Astrocyte (in vitro differentiated cells and primary cell): Measurements from ENCODE around the gene NPS. TPM values are rescaled to one million over a fixed set of nuclear protein-coding genes. Genes with fewer than 3 reads are reported as not detected.

ENCODE experiments used
- DNase-seq: peaks from one replicate; pipeline ENCODE4 v3.0.0-alpha.2; 2010; ENCODE audit warnings: low read depth
- FAIRE-seq: peaks from 2 replicates; lab custom pipeline; 2011; peaks lifted over from hg19 to GRCh38; lab: Jason Lieb, UNC
- H2AFZ ChIP-seq: 2 replicates; pipeline ENCODE4 v1.6.0; 2012; ENCODE audit warnings: low read depth, low read length, inconsistent platforms
- H3K27ac ChIP-seq: 2 replicates; pipeline ENCODE4 v1.5.1; 2011; ENCODE audit warnings: low read depth, low read length, inconsistent platforms
- H3K27me3 ChIP-seq: 2 replicates; pipeline ENCODE4 v1.6.0; 2011; ENCODE audit warnings: low read length, inconsistent platforms; ENCODE audit not compliant: insufficient read depth
- H3K36me3 ChIP-seq: 2 replicates; pipeline ENCODE4 v1.5.1; 2011; ENCODE audit warnings: low read length, inconsistent platforms; ENCODE audit not compliant: insufficient read depth
- H3K4me1 ChIP-seq: 2 replicates; pipeline ENCODE4 v1.5.1; 2011; ENCODE audit warnings: low read length, inconsistent platforms; ENCODE audit not compliant: insufficient read depth
- H3K4me2 ChIP-seq: 2 replicates; pipeline ENCODE4 v1.6.0; 2012; ENCODE audit warnings: low read length, inconsistent platforms
- H3K4me3 ChIP-seq: 2 replicates; pipeline ENCODE4 v1.5.1; 2011; ENCODE audit warnings: low read depth, mild to moderate bottlenecking, low read length, inconsistent platforms; ENCODE audit not compliant: insufficient read depth
- H3K79me2 ChIP-seq: 2 replicates; pipeline ENCODE4 v1.6.0; 2012; ENCODE audit warnings: mild to moderate bottlenecking, low read length, inconsistent platforms; ENCODE audit not compliant: insufficient read depth
- H3K9ac ChIP-seq: 2 replicates; pipeline ENCODE4 v1.6.0; 2012; ENCODE audit warnings: mild to moderate bottlenecking, low read length, inconsistent platforms
- H3K9me3 ChIP-seq: 2 replicates; pipeline ENCODE4 v1.5.1; 2012; ENCODE audit warnings: low read depth, mild to moderate bottlenecking, low read length, inconsistent platforms; ENCODE audit not compliant: insufficient read depth
- H4K20me1 ChIP-seq: 2 replicates; pipeline ENCODE4 v1.6.0; 2012; ENCODE audit warnings: low read length, inconsistent platforms; ENCODE audit not compliant: insufficient read depth
- H3K27ac Mint-ChIP-seq: one replicate; pipeline ENCODE4 v1.8.0; 2021; ENCODE audit warnings: mild to moderate bottlenecking, mixed read lengths; ENCODE audit not compliant: unreplicated experiment
- H3K27me3 Mint-ChIP-seq: one replicate; pipeline ENCODE4 v1.8.0; 2021; ENCODE audit warnings: low read depth, mixed read lengths; ENCODE audit not compliant: unreplicated experiment
- H3K36me3 Mint-ChIP-seq: one replicate; pipeline ENCODE4 v1.8.0; 2021; ENCODE audit warnings: low read depth, mixed read lengths; ENCODE audit not compliant: unreplicated experiment
- H3K4me1 Mint-ChIP-seq: one replicate; pipeline ENCODE4 v1.8.0; 2021; ENCODE audit warnings: low read depth, mixed read lengths; ENCODE audit not compliant: unreplicated experiment
- H3K4me3 Mint-ChIP-seq: one replicate; pipeline ENCODE4 v1.8.0; 2021; ENCODE audit warnings: mild to moderate bottlenecking, moderate library complexity, mixed read lengths; ENCODE audit not compliant: unreplicated experiment
- H3K9me3 Mint-ChIP-seq: one replicate; pipeline ENCODE4 v1.8.0; 2021; ENCODE audit warnings: mild to moderate bottlenecking, mixed read lengths; ENCODE audit not compliant: unreplicated experiment
- EZH2 ChIP-seq: IDR thresholded peaks from 2 replicates; pipeline ENCODE4 v1.6.1; 2012; ENCODE audit warnings: mild to moderate bottlenecking, low read length, inconsistent platforms; ENCODE audit not compliant: insufficient read depth
- total RNA-seq: library from RNA; stranded (reverse); gene quantifications from 2 replicates; pipeline ENCODE4 v1.2.1, GENCODE V29; 2021
- TF ChIP-seq, protein P1 (sequence below): IDR thresholded peaks from 2 replicates; pipeline ENCODE4 v1.5.1; 2011; ENCODE audit warnings: low read depth, mild to moderate bottlenecking, inconsistent platforms, low read length, moderate library complexity; ENCODE audit not compliant: insufficient read depth

The NPS gene
- total RNA-seq, 1 donor from 2014 or later = not detected

DNA sequence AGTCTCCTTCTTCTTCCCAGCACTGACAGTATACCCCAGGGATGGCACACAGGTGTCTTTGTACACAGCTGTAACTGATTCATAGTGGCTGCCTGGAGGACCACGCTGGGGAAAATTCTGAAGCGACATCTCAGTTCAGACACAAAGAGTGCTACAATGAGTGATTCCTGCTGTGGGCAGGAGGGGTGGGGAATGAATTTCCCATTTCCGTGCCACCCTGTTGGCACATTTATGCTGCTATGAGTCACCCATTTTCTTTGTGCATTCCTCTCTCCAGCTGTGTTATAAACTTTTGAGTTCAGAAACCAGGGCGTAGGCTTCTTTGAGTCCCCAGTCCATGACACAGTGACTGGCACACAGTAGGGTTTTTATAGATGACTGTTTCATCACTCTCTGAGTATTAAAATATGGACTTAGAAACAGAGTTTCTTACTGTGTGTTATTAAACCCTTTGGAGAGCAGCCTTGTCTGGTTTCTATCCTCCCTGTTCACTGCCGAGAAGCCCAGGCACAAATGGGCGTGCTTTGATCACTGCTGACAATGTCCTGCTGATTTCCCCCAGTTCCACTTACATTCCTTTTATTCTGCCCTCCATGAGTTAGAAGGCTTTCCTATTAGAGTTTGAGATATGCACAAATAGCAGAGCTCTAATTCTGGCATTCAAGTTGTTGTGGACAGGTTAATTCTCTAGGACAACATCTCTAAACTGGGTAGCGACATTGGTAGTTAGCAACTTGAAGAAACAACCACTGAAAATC lies 24.0 kb upstream of the NPS start:
- Histone ChIP-seq H2AFZ (no peak overlapping the region), H3K9ac (no peak overlapping the region), H3K4me1 (no peaks in the 10 kb centered on the region), H3K27me3 (no peaks in the 10 kb centered on the region), H3K9me3 (no peaks in the 10 kb centered on the region), H4K20me1 (no peaks in the 10 kb centered on the region), H3K36me3 (no peaks in the 10 kb centered on the region), H3K4me2 (no peak overlapping the region), H3K79me2 (no peaks in the 10 kb centered on the region), H3K4me3 (no peak overlapping the region), H3K27ac (no peak overlapping the region)
- no peak overlapping the region for H3K4me3 Mint-ChIP-seq
- no peaks in the 10 kb centered on the region for H3K36me3 Mint-ChIP-seq
- no peak overlapping the region for H3K27ac Mint-ChIP-seq
- peaks cover 7% of the 10 kb centered on the region for H3K9me3 Mint-ChIP-seq
- FAIRE-seq = no peak
- no peak for DNase-seq
- no peaks in the 10 kb centered on the region for H3K4me1 Mint-ChIP-seq
- TF ChIP-seq, protein P1, sequence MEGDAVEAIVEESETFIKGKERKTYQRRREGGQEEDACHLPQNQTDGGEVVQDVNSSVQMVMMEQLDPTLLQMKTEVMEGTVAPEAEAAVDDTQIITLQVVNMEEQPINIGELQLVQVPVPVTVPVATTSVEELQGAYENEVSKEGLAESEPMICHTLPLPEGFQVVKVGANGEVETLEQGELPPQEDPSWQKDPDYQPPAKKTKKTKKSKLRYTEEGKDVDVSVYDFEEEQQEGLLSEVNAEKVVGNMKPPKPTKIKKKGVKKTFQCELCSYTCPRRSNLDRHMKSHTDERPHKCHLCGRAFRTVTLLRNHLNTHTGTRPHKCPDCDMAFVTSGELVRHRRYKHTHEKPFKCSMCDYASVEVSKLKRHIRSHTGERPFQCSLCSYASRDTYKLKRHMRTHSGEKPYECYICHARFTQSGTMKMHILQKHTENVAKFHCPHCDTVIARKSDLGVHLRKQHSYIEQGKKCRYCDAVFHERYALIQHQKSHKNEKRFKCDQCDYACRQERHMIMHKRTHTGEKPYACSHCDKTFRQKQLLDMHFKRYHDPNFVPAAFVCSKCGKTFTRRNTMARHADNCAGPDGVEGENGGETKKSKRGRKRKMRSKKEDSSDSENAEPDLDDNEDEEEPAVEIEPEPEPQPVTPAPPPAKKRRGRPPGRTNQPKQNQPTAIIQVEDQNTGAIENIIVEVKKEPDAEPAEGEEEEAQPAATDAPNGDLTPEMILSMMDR = no peak
- no peak for TF ChIP-seq EZH2
- H3K27me3 Mint-ChIP-seq = no peaks in the 10 kb centered on the region

DNA sequence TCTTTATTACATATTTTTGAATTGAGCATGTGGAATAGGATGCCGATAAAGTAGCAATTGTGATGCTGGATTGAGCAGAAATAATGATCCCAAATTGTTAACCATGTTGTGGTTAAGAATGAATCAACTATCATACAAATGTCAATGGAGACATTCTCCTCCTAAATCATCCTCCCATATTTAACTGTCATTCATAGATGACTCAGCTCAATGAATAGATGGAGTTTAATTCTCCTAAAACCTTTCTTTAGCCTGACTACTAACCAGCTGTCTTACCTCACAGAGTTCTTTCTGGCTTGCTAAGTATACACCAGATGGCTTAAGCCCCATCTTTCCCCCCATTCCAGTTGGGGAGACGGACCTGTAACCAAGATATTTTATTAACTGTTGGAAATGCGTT lies 23.4 kb upstream of the NPS start:
- H3K27ac Mint-ChIP-seq = no peak overlapping the region
- H3K27ac ChIP-seq = no peak overlapping the region
- H3K4me3 Mint-ChIP-seq = no peak overlapping the region
- no peak overlapping the region for H3K4me2 ChIP-seq
- no peaks in the 10 kb centered on the region for H4K20me1 ChIP-seq
- H3K79me2 ChIP-seq = no peaks in the 10 kb centered on the region
- H3K4me1 Mint-ChIP-seq = no peaks in the 10 kb centered on the region
- no peak overlapping the region for H2AFZ ChIP-seq
- FAIRE-seq (no peak), DNase-seq (no peak)
- no peak overlapping the region for H3K4me3 ChIP-seq
- H3K36me3 Mint-ChIP-seq = no peaks in the 10 kb centered on the region
- H3K27me3 Mint-ChIP-seq = peaks cover 2% of the 10 kb centered on the region
- H3K27me3 ChIP-seq = no peaks in the 10 kb centered on the region
- TF ChIP-seq, protein P1 = no peak
- H3K36me3 ChIP-seq = no peaks in the 10 kb centered on the region
- no peak overlapping the region for H3K9ac ChIP-seq
- peaks cover 7% of the 10 kb centered on the region for H3K9me3 Mint-ChIP-seq
- H3K9me3 ChIP-seq = no peaks in the 10 kb centered on the region
- H3K4me1 ChIP-seq = no peaks in the 10 kb centered on the region

DNA sequence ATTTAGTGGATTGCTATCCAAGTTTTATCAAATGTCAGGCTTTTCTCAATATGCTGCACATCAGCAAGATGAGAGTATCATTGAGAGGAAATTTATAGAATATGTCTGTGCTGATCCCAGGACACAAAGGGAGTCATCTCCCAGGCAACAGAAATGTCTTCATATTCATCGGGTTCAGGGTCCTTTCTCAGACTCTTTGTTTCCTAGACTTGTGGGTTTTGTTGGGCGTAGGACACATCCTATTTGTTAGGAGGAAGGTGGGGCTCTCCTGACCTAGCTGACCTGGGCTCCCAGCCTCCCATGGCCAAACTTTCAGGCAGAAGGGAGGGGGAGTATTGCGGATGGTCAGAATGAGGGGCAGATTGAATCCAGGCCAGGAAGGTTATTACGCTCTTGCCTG lies 22.9 kb upstream of the NPS start:
- no peak for FAIRE-seq
- Mint-ChIP-seq H3K9me3 (peaks cover 7% of the 10 kb centered on the region), H3K36me3 (no peaks in the 10 kb centered on the region), H3K4me1 (no peaks in the 10 kb centered on the region), H3K27ac (no peak overlapping the region), H3K27me3 (peaks cover 4% of the 10 kb centered on the region), H3K4me3 (no peak overlapping the region)
- Histone ChIP-seq H3K36me3 (no peaks in the 10 kb centered on the region), H3K4me2 (no peak overlapping the region), H3K9me3 (no peaks in the 10 kb centered on the region), H3K27me3 (no peaks in the 10 kb centered on the region), H3K27ac (no peak overlapping the region), H3K9ac (no peak overlapping the region), H2AFZ (no peak overlapping the region), H3K79me2 (no peaks in the 10 kb centered on the region), H3K4me1 (no peaks in the 10 kb centered on the region), H4K20me1 (no peaks in the 10 kb centered on the region), H3K4me3 (no peak overlapping the region)
- TF ChIP-seq EZH2 = no peak
- TF ChIP-seq, protein P1 = no peak
- DNase-seq = no peak
